ENCODE results near the gene SV2C. TPM values are rescaled to one million over a fixed set of nuclear protein-coding genes. Genes with fewer than 3 reads are reported as not detected.
"Not testable (repeated sequence)": the region's sequence is repeated elsewhere in the genome, so short reads cannot be mapped to it uniquely, and the experiment has no call there.

SV2C gene
- total RNA-seq, 1 donor from 2014 or later: not detected

- intact Hi-C loops (cut with DNase I): no loop called here
- ATAC-seq (ENCODE audit: poor library complexity) (no peak), DNase-seq (no peak)
Observed at GRCh38 chr5:76224898-76225297, 141.7 kb downstream of the SV2C start.

GRCh38 chr5:76225336-76225735, 142.2 kb downstream of the SV2C start:
- intact Hi-C loops (cut with DNase I): no loop called here

GRCh38 chr5:76229900-76230299, 146.7 kb downstream of the SV2C start:
- intact Hi-C loops (cut with DNase I): no loop called here
- DNase-seq (no peak), ATAC-seq (ENCODE audit: poor library complexity) (no peak)

More at GRCh38 chr5:76225336-76225735, 142.2 kb downstream of the SV2C start:
- DNase-seq (no peak), ATAC-seq (ENCODE audit: poor library complexity) (no peak)

- DNase-seq (no peak), ATAC-seq (ENCODE audit: poor library complexity) (no peak)
- intact Hi-C loops (cut with DNase I): no loop called here
Observed at GRCh38 chr5:76230711-76231285, 147.6 kb downstream of the SV2C start.

GRCh38 chr5:76234665-76235064, 151.5 kb downstream of the SV2C start:
- intact Hi-C loops (cut with DNase I): no loop called here
- ATAC-seq (ENCODE audit: poor library complexity) (no peak), DNase-seq (no peak)

- ATAC-seq (ENCODE audit: poor library complexity): no peak
- intact Hi-C loops (cut with DNase I): no loop called here
- no peak for DNase-seq
Observed at GRCh38 chr5:76236684-76237083, 153.5 kb downstream of the SV2C start.

- intact Hi-C loops (cut with DNase I): no loop called here
- DNase-seq (no peak), ATAC-seq (ENCODE audit: poor library complexity) (no peak)
Observed at GRCh38 chr5:76240336-76240735, 157.2 kb downstream of the SV2C start.

- DNase-seq; ATAC-seq (ENCODE audit: poor library complexity); intact Hi-C loops (cut with DNase I): not testable (repeated sequence)
Observed at GRCh38 chr5:76242155-76242554, 159.0 kb downstream of the SV2C start.

GRCh38 chr5:76245590-76245989, 162.4 kb downstream of the SV2C start:
- intact Hi-C loops (cut with DNase I): no loop called here
- ATAC-seq (ENCODE audit: poor library complexity) (no peak), DNase-seq (no peak)

- ATAC-seq (ENCODE audit: poor library complexity): no peak
- intact Hi-C loops (cut with DNase I): no loop called here
Observed at GRCh38 chr5:76249621-76250020, 166.4 kb downstream of the SV2C start.

GRCh38 chr5:76250463-76250862, 167.3 kb downstream of the SV2C start:
- no peak for ATAC-seq (ENCODE audit: poor library complexity)
- DNase-seq: no peak
- intact Hi-C loops (cut with DNase I): no loop called here

More at GRCh38 chr5:76249621-76250020, 166.4 kb downstream of the SV2C start:
- no peak for DNase-seq

GRCh38 chr5:76251656-76252055, 168.5 kb downstream of the SV2C start:
- intact Hi-C loops (cut with DNase I): no loop called here
- ATAC-seq (ENCODE audit: poor library complexity) (no peak), DNase-seq (no peak)

GRCh38 chr5:76252437-76252836, 169.3 kb downstream of the SV2C start:
- intact Hi-C loops (cut with DNase I): no loop called here
- ATAC-seq (ENCODE audit: poor library complexity) (no peak), DNase-seq (no peak)

- intact Hi-C loops (cut with DNase I): no loop called here
- no peak for DNase-seq
- peak; percentile 98 for ATAC-seq (ENCODE audit: poor library complexity)
Observed at GRCh38 chr5:76256116-76256889, 173.1 kb downstream of the SV2C start.

- intact Hi-C loops (cut with DNase I): no loop called here
- DNase-seq (no peak), ATAC-seq (ENCODE audit: poor library complexity) (no peak)
Observed at GRCh38 chr5:76257225-76257833, 174.1 kb downstream of the SV2C start.

- intact Hi-C loops (cut with DNase I): no loop called here
- DNase-seq: no peak
- ATAC-seq (ENCODE audit: poor library complexity): no peak
Observed at GRCh38 chr5:76257897-76258296, 174.7 kb downstream of the SV2C start.

- DNase-seq: no peak
- no peak for ATAC-seq (ENCODE audit: poor library complexity)
- intact Hi-C loops (cut with DNase I): no loop called here
Observed at GRCh38 chr5:76264681-76265080, 181.5 kb downstream of the SV2C start.

GRCh38 chr5:76269259-76269931, 186.2 kb downstream of the SV2C start:
- DNase-seq: no peak
- intact Hi-C loops (cut with DNase I): no loop called here
- no peak for ATAC-seq (ENCODE audit: poor library complexity)

GRCh38 chr5:76269932-76270610, 186.9 kb downstream of the SV2C start:
- DNase-seq (no peak), ATAC-seq (ENCODE audit: poor library complexity) (no peak)
- intact Hi-C loops (cut with DNase I): no loop called here
